NCI-H774 (cell line): Measurements from ENCODE around the gene SRGAP1.

Experiments
- DNase-seq: peaks from one replicate; lab custom pipeline; 2025; lab: John Stamatoyannopoulos, UW

SRGAP1 gene

GRCh38 chr12:63937378-63938316 is 93.1 kb downstream of the SRGAP1 start:
- no peak for DNase-seq

GRCh38 chr12:63940310-63941005 is 96.0 kb downstream of the SRGAP1 start:
- no peak for DNase-seq

DNA sequence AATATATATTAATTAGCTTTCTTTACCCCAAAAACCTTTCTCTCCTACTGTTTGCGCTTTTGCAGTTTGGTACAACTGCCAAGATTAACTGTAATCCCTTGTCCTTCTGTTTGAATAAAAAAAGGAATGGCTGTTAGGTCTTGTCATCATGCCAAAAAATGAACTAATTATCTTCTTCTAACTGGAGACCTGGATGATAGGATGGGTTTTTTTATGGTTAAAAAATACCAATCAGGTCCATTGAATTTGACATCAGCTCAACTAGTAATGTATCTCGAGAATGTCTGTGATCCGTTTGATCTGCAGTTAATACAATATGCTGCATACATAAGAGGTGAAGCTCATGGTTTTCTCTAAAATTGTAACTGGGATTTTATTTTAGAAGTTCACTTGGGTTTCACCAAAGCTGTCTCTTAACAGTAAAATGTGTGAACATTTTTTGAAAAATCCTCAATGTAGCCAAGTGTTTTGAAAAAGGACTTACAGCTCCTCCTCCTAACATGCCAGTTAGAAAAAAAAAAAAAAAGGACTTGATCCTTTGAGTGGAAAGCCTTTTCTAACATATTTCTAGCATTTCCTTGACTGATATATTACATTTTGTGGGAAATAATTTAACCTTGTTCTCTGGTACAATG is 96.8 kb downstream of the SRGAP1 start:
- DNase-seq = no peak

- DNase-seq = no peak
Observed at GRCh38 chr12:63941879-63942278, 97.4 kb downstream of the SRGAP1 start.

DNA sequence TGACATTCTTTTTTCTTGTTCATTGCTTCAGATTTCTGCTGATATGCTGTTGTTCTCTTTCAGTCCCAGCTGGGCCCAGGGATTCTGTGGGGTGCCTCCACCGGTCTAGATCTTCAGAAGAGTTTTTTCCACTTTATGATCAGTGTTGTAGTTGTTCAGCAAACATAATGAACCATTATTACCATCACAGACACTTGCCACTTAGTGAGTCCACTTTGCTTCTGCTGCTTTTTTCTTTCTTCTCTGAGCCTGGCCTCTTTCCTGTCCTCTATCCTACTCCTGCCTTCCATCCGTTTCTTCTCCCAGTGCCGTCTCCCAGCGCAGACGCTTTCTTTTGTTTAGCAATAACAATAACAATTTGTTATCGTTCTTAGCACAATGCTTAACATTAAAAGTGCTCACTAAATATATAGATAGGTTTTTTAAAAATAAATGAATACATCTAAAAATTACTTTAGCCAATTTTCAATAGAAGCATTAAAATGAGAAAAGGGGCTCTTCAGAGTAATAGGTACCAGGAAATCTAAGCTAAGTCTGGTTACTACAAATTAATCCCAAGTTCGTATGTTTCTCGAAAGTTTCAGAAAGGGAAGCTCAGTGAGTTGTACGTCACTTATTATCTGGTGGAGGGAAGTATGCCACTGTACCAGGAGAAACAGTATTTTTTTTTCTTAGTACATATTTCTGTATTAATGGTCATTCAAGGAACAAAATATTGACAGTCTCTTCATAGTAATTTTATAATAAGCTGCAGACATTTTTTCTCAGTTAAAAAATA is 98.2 kb downstream of the SRGAP1 start:
- DNase-seq = no peak

DNA sequence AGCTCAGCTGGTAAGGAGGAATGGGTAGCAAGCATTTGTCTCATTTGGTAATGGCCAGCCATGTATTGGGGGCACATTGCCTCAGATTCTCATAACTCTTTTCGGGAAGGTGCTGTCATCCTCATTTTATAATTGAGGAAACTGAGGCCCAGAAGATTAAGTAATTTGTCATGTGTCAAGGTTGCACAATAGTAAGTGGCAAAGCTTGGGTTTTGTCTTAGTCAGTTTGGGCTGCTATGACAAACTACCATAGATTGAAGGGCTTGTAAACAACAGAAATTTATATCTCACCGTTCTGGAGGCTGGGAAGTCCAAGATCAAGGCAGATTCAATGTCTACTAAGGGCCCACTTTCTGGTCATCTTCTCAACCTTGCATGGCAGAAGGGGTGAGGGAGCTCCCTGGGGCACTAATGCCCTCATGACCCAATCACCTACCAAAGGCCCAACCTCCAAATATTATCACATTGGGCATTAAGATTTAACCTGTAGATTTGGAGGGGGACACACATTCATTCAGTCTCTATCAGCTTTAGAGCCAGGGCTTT is 99.6 kb downstream of the SRGAP1 start:
- DNase-seq = no peak

DNA sequence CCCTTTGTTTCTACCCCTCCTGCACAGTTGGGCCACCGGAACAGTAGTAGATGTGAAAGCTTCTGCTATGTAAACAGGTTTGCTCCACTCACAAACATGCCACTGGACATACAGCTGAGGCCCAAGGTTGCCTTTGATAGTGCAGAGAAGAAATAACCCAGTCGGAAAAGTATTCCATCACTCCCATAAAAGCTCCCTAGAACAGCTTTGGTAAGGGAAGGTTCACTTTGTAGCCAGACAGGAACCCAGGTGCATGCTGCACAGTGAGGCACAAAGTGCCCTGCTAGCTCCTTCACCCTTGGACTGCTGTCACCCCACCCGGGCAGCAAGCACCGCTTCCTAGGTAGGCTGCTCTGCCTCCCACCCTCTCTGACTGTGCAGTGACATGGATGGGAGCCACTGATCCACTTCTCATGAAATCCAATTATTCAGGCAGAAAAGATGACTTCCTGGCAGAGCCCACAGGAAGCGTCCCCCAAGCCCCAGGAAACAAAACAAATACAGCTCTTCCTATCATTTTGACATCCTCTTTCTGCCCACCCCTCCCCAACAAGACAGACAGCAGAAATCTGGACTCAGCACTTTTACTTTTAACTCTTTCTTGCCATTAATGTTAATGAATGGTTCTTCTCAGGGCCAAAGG is 100.2 kb downstream of the SRGAP1 start:
- no peak for DNase-seq

DNA sequence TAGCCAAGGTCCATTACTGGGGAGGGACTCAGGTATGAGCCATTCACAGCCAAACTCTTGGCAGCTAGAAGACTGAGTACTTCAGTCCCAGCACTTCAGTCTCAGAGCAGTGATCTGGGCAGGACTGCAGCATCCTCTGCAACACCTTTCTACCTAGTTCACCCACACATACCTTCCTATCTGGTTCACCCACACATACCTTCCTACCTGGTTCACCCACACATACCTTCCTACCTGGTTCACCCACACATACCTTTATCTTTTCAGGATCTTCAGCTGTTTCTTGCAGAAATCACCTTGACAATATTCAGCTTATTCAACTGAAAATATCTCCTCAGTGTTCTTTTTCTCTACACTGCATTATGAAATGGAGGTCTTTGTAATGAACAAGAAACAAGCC is 101.3 kb downstream of the SRGAP1 start:
- DNase-seq = no peak

GRCh38 chr12:63948211-63948610 is 103.7 kb downstream of the SRGAP1 start:
- DNase-seq = no peak

- DNase-seq = no peak
Observed at GRCh38 chr12:63949902-63950301, 105.4 kb downstream of the SRGAP1 start.

- DNase-seq = no peak
Observed at GRCh38 chr12:63952995-63953394, 108.5 kb downstream of the SRGAP1 start.

DNA sequence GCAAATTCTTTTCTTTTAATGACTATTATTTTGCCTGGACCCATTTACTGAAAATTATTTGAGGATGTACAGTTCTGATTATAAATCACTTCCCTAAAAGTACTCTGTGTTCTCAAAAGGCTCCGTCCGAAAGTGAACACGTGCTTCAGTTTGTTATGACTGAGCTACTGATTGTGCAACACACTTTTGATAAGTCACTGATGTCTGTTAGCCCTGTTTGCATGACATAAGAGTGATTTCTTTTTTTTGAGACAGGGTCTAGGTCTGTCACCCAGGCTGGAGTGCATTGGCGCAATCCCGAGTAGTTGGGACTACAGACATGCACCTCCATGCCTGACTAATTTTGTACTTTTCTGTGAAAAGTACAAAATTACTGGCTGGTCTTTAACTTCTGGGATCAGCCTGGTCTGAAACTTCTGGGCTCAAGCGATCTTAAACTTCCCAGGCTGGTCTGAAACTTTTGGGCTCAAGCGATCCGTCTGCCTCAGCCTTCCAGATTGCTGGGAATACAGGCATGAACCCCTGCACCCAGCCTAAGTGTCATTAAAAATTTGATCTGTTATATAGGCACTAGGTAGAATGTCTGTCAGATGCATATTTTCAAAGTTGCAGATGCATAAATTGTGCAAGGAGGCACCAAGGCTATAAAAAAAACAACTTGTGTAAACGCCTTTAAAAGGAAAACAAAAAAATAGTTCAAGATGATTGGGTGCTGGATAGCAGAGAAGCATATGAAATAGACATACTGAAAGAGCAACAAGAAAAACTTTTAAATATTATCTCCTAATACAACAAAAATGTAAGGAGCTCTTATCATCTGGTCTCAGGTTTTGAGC is 111.5 kb downstream of the SRGAP1 start:
- DNase-seq = no peak

DNA sequence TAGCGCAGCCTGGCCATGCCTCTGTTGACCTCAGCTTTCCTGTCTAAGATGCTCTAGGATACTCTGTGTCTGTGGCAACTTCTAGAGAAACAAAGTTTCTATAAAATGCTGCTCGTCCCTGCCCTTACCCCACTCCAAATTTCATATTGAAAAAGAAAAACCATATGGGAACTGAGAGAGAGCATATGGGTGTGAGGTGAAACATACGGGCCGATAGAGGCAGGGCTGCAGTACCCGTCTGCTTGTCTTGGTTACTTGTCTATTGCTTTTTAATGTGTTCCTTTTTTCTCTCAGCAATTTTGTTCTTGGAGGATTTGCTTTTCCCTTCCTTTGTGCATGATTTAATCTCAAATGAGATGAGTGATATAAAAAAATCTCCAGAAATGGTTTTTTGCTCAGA is 113.0 kb downstream of the SRGAP1 start:
- DNase-seq = no peak

GRCh38 chr12:63958876-63959580 is 114.5 kb downstream of the SRGAP1 start:
- no peak for DNase-seq

GRCh38 chr12:63961048-63961447 is 116.5 kb downstream of the SRGAP1 start:
- DNase-seq = no peak

DNA sequence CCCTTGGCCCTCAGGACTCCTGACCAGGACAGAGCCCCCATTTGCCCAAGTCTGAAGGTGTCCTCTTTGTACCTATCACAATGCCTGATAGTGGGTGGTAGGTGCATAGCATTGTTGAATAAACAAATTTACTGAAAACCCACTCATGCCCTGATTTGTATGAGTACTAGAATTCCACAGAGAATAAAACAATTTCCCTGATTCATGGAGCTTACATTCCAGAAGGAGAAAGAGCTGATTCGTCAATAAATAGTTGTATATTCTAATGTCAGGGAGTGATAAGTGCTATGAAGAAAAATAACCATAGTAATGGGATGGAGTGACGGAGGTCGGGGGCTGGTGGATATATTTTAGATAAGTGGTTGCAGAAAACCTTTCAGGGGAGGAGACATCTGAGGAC is 117.0 kb downstream of the SRGAP1 start:
- DNase-seq = no peak

DNA sequence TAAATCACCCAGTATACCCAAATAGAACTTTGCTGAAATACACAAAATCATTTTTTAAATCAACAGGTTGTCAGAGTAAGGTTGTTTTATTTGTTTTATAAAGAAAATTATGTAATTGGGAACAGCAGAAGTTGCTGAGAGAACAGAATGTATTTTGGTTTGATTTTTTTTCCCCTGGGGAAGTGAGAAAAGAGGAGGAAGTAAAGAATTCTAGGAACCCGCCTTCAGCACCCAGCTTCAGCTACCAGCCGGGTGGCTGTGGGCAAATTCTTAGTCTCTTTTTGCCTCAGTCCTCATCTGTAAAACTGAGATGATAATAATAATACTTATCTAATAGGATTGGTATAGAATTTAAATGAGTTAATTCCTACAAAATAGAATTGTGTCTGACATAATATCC is 119.4 kb downstream of the SRGAP1 start:
- no peak for DNase-seq

DNA sequence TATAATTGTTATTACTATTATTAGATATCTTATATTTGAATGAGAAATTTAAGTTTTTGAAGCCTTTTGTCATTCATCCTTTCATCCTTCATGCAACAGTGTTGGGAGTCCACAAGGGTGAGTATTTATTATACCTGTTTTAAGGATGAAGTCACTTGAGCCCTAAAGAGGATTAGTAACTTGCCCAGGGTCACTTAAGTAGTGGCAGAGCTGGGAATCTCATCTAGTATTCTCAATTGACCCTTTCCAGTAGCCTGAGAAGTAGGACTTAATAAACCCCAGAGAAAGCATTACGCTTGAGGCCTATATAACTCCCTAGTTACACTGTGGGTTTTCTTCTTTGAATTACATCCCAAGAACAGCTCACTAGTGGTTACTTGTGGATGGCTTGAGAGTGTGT is 119.8 kb downstream of the SRGAP1 start:
- no peak for DNase-seq

DNA sequence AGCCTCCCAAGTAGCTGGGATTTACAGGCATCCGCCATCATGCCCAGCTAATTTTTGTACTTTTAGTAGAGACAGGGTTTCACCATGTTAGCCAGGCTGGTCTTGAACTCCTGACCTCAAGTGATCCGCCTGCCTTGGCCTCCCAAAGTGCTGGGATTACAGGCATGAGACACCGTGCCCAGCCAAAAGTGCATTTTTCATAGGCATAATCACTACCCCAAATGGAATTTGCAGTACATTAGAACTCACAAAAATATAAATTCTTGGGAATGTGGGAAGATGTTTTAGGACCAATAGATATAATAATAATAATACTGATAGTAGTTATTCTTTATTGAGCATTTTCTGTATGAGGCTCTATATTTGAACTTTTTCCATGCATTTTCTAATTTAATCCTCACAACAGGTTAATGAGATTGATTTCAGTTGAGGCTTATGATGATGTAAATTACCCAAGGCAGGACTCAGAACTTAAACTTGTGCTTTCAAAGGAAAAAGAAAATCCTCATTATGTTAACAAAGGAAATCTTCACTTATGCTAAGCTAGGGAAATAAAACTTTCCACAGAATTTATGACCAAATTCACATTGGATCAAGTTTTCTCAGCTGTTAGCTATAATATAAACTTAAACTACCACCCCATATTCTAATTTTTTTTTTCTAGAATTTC is 121.6 kb downstream of the SRGAP1 start:
- no peak for DNase-seq
